ENCODE results near the gene NT5E. TPM values are rescaled to one million over a fixed set of nuclear protein-coding genes. Genes with fewer than 3 reads are reported as not detected.

Gene NT5E
- total and polyA plus RNA-seq, 8 donors: 0.49 to 3.6 (median 2.2) TPM

GRCh38 chr6:85537055-85537494 lies 87.2 kb downstream of the NT5E start:
- no peaks in the 10 kb centered on the region for H3K9me3 ChIP-seq
- peaks cover 0 to 13% (median 12%) of the 10 kb centered on the region in 3 donors for H3K36me3 ChIP-seq
- peak; percentile 98 for FAIRE-seq
- intact Hi-C loops (cut with DNase I): no loop called here
- WGBS, 2 donors: 25 to 33% methylated on average over 2 of the region's 2 CpGs
- H3K27ac ChIP-seq: no peak overlapping the region
- H3K4me1 ChIP-seq: no peaks in the 10 kb centered on the region
- DNase-seq: no peak
- H3K27me3 ChIP-seq: no peaks in the 10 kb centered on the region
- TF ChIP-seq CTCF (IDR thresholded peaks at IDR 0.05): peak; percentile 16 to 56 (median 37)
- H3K4me3 ChIP-seq: no peak overlapping the region
- no peak for ATAC-seq

GRCh38 chr6:85544776-85545175 lies 94.9 kb downstream of the NT5E start:
- Histone ChIP-seq H3K9me3 (no peaks in the 10 kb centered on the region), H3K4me3 (no peak overlapping the region), H3K36me3 (peaks cover 0 to 6% (median 0%) of the 10 kb centered on the region in 3 donors), H3K27ac (no peak overlapping the region), H3K4me1 (no peaks in the 10 kb centered on the region), H3K27me3 (no peaks in the 10 kb centered on the region)
- 97 to 98% methylated on average over 1 of the region's 1 CpG for WGBS, 2 donors
- DNase-seq: no peak
- intact Hi-C loops (cut with DNase I): no loop called here
- no peak for TF ChIP-seq CTCF (IDR thresholded peaks at IDR 0.05)
- no peak for ATAC-seq
- FAIRE-seq: no peak

Other genes with a start within 250 kb of the NT5E start
- gene SNX14, start 143.8 kb downstream of the NT5E start, total RNA-seq: 10 to 100 TPM; 30.0 to 44.0 (median 33.5) TPM
- gene SNX14, start 143.8 kb downstream of the NT5E start, polyA plus RNA-seq: 10 to 100 TPM; 66.9 to 85.6 TPM
- 10 to 100 TPM; 23.3 to 48.9 (median 43.5) TPM for gene SYNCRIP, start 192.8 kb downstream of the NT5E start, total RNA-seq
- 10 to 100 TPM; 14.6 to 22.2 TPM for gene SYNCRIP, start 192.8 kb downstream of the NT5E start, polyA plus RNA-seq

All from pancreas (tissue), 10 donors.